Testis (tissue), 2 donors: ENCODE measurements around the gene SF3B3.
"Not testable (repeated sequence)": the region's sequence is repeated elsewhere in the genome, so short reads cannot be mapped to it uniquely, and the experiment has no call there.

ENCODE experiments used
- CTCF ChIP-seq, 3 experiments: fragments of 450-650 bp in 2 of 3; fragments of 200-600 bp in 1 of 3; sonication (generic) in 1 of 3; IDR thresholded peaks; one replicate each; pipeline ENCODE4 v1.5.1; 2016 to 2019; ENCODE audit warnings: antibody characterized with exemption in 3 of 3, mild to moderate bottlenecking in 2 of 3, moderate library complexity in 1 of 3
- POLR2A ChIP-seq: fragments of 450-650 bp; IDR thresholded peaks from one replicate; pipeline ENCODE4 v1.6.1; 2017; ENCODE audit warnings: antibody characterized with exemption, mild to moderate bottlenecking, moderate library complexity

DNA sequence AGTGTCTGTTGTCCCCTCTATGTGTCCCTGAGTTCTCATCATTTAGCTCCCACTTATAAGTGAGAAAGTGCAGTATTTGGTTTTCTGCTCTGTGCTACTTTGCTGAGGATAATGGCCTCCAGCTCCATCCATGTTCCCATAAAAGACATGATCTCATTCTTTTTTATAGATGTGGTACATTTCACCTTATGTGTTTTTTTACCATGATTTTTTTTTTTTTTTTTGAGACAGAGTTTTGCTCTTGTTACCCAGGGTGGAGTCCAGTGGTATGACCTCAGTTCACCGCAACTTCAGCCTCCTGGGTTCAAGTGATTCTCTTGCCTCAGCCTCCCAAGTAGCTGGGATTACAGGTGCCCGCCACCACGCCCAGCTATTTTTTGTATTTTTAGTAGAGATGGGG is 65.8 kb downstream of the SF3B3 start:
- not testable (repeated sequence) for TF ChIP-seq CTCF (IDR thresholded peaks at IDR 0.05); POLR2A
